DMS79 (cell line): ENCODE measurements around the gene CCKAR.

Source experiments
- DNase-seq: peaks from one replicate; lab custom pipeline; 2025; lab: John Stamatoyannopoulos, UW

Gene CCKAR

GRCh38 chr4:26489101-26489985, 941 bp downstream of the CCKAR start:
- DNase-seq: no peak

GRCh38 chr4:26485684-26486083, 4.6 kb downstream of the CCKAR start:
- DNase-seq: no peak

- no peak for DNase-seq
Observed at GRCh38 chr4:26484516-26484915, 5.8 kb downstream of the CCKAR start.

GRCh38 chr4:26484032-26484515, 6.2 kb downstream of the CCKAR start:
- no peak for DNase-seq

GRCh38 chr4:26482508-26483462, 7.5 kb downstream of the CCKAR start:
- no peak for DNase-seq

- no peak for DNase-seq
Observed at GRCh38 chr4:26478330-26478729, 12.0 kb downstream of the CCKAR start.

- DNase-seq: no peak
Observed at GRCh38 chr4:26476545-26476944, 13.7 kb downstream of the CCKAR start.

GRCh38 chr4:26475716-26476115, 14.6 kb downstream of the CCKAR start:
- DNase-seq: no peak

- DNase-seq: no peak
Observed at GRCh38 chr4:26474551-26474950, 15.7 kb downstream of the CCKAR start.

GRCh38 chr4:26473893-26474292, 16.4 kb downstream of the CCKAR start:
- DNase-seq: no peak

- no peak for DNase-seq
Observed at GRCh38 chr4:26471890-26472289, 18.4 kb downstream of the CCKAR start.

- no peak for DNase-seq
Observed at GRCh38 chr4:26468977-26469376, 21.3 kb downstream of the CCKAR start.

GRCh38 chr4:26468283-26468949, 21.9 kb downstream of the CCKAR start:
- DNase-seq: no peak

- no peak for DNase-seq
Observed at GRCh38 chr4:26467724-26468123, 22.6 kb downstream of the CCKAR start.

GRCh38 chr4:26466578-26467270, 23.6 kb downstream of the CCKAR start:
- no peak for DNase-seq

GRCh38 chr4:26464420-26465095, 25.7 kb downstream of the CCKAR start:
- no peak for DNase-seq

- no peak for DNase-seq
Observed at GRCh38 chr4:26463386-26463785, 26.9 kb downstream of the CCKAR start.

- DNase-seq: no peak
Observed at GRCh38 chr4:26462874-26463273, 27.4 kb downstream of the CCKAR start.

GRCh38 chr4:26459756-26460530, 30.3 kb downstream of the CCKAR start:
- no peak for DNase-seq
